HepG2 (cell line): ENCODE results near the gene CHMP6. TPM values are rescaled to one million over a fixed set of nuclear protein-coding genes. Genes with fewer than 3 reads are reported as not detected.
A peak's percentile ranks its signal among the peaks of the same experiment; 100 is the strongest.

Source experiments
- ATAC-seq: fragments of 200-7000 bp; cut with Tn5 transposase; 3 replicates; pipeline ENCODE4 v1.9.1; 2020; ENCODE audit warnings: mild to moderate bottlenecking, moderate library complexity
- BruUV-seq: library from RNA; stranded (reverse); fragments of 400-500 nt; replicated peaks from 2 replicates; lab custom pipeline; 2021; lab: Mats Ljungman, UMichigan
- CTCF ChIA-PET: fragments of 300-600 bp; formaldehyde crosslinking; extraction: SDS; loops from one replicate; lab custom pipeline; 2021; ENCODE audit warnings: low total read pairs, inconsistent platforms, low intra/inter-chr PET ratio; lab: Yijun Ruan, JAX
- POLR2A ChIA-PET: fragments of 350-600 bp; sonication (Branson Sonifier 250); formaldehyde crosslinking; loops from one replicate; lab custom pipeline; 2020; ENCODE audit warnings: antibody characterized with exemption, inconsistent platforms; lab: Yijun Ruan, JAX
- DNase-seq: peaks from one replicate; pipeline ENCODE4 v3.0.0-alpha.2; 2015; ENCODE audit warnings: low spot score
- FAIRE-seq: peaks from 3 replicates; lab custom pipeline; 2011; peaks lifted over from hg19 to GRCh38; lab: Jason Lieb, UNC
- H2AFZ ChIP-seq: one replicate; pipeline ENCODE4 v1.6.1; 2011; ENCODE audit warnings: low read length, inconsistent platforms
- H3K27ac ChIP-seq: fragments of 300-600 bp; 3 replicates; pipeline ENCODE4 v1.8.0; 2011; ENCODE audit warnings: mixed run types, mild to moderate bottlenecking, mixed read lengths, low read length, inconsistent platforms; ENCODE audit not compliant: insufficient read depth; ENCODE audit errors: extremely low read length
- H3K27me3 ChIP-seq, 2 experiments: fragments of 200-600 bp in 1 of 2; 2 replicates in 1 of 2; 3 replicates in 1 of 2; pipeline versions ENCODE4 v1.6.0 to v1.8.0; 2011; ENCODE audit warnings: low read length in 2 of 2, mild to moderate bottlenecking in 2 of 2, moderate library complexity in 2 of 2, inconsistent platforms in 1 of 2; ENCODE audit not compliant: insufficient read depth in 2 of 2, control insufficient read depth in 1 of 2
- H3K36me3 ChIP-seq, 2 experiments: fragments of 200-600 bp in 1 of 2; replicated peaks in 1 of 2; 2 replicates in 1 of 2; 3 replicates in 1 of 2; pipeline versions ENCODE4 v1.5.1 to v1.8.0; 2011; ENCODE audit warnings: low read length in 2 of 2, inconsistent platforms in 1 of 2; ENCODE audit not compliant: insufficient read depth in 2 of 2, control insufficient read depth in 1 of 2
- H3K4me1 ChIP-seq: 2 replicates; pipeline ENCODE4 v1.5.1; 2012; ENCODE audit warnings: low read length, inconsistent platforms; ENCODE audit not compliant: insufficient read depth
- H3K4me2 ChIP-seq: 2 replicates; pipeline ENCODE4 v1.6.0; 2011; ENCODE audit warnings: low read depth, low read length, inconsistent platforms
- H3K4me3 ChIP-seq, 3 experiments: fragments of 200-600 bp in 1 of 3; sonication (generic), shearing (Covaris generic) in 1 of 3; replicated peaks in 1 of 3; 2 replicates each; pipeline ENCODE4 v1.5.1; 2011 to 2016; ENCODE audit warnings: low read length in 3 of 3, inconsistent platforms in 2 of 3, low read depth in 2 of 3, mild to moderate bottlenecking in 2 of 3, control low read depth in 1 of 3, mixed read lengths in 1 of 3; ENCODE audit not compliant: insufficient read depth in 1 of 3
- H3K79me2 ChIP-seq: one replicate; pipeline ENCODE4 v1.6.1; 2011; ENCODE audit warnings: low read length, inconsistent platforms; ENCODE audit not compliant: insufficient read depth
- H3K9ac ChIP-seq: 2 replicates; pipeline ENCODE4 v1.6.0; 2011; ENCODE audit warnings: mild to moderate bottlenecking, low read depth, low read length, inconsistent platforms; ENCODE audit not compliant: insufficient read depth
- H3K9me3 ChIP-seq: 2 replicates; pipeline ENCODE4 v1.5.1; 2012; ENCODE audit warnings: mild to moderate bottlenecking, low read length
- H4K20me1 ChIP-seq: 2 replicates; pipeline ENCODE4 v1.6.0; 2011; ENCODE audit warnings: inconsistent platforms, mild to moderate bottlenecking, low read length, moderate library complexity; ENCODE audit not compliant: insufficient read depth
- AGO1 ChIP-seq: fragments of 200-400 bp; formaldehyde crosslinking; IDR thresholded peaks from 2 replicates; pipeline ENCODE4 v1.6.1; 2017; ENCODE audit warnings: mild to moderate bottlenecking, low read depth, low read length, moderate library complexity; ENCODE audit not compliant: poor library complexity, severe bottlenecking
- AGO2 ChIP-seq: fragments of 200-400 bp; formaldehyde crosslinking; optimal IDR thresholded peaks from 2 replicates; pipeline ENCODE3; 2017; ENCODE audit warnings: mild to moderate bottlenecking, low read depth, low read length, moderate library complexity
- FLYWCH1 ChIP-seq: sonication (generic); formaldehyde crosslinking; IDR thresholded peaks from 2 replicates; pipeline ENCODE4 v1.8.1; 2023; ENCODE audit warnings: mild to moderate bottlenecking, missing genetic modification reagents
- FOXC1 ChIP-seq: sonication (generic); formaldehyde crosslinking; IDR thresholded peaks from 2 replicates; pipeline ENCODE4 v1.8.0; 2022; ENCODE audit warnings: mild to moderate bottlenecking, missing genetic modification reagents, borderline replicate concordance
- HOXD1 ChIP-seq: sonication (generic); formaldehyde crosslinking; IDR thresholded peaks from 2 replicates; pipeline ENCODE4 v1.5.0; 2020; ENCODE audit warnings: missing genetic modification reagents
- LCORL ChIP-seq, 2 experiments: fragments of 450-650 bp in 1 of 2; sonication (generic) in 1 of 2; formaldehyde crosslinking in 1 of 2; IDR thresholded peaks; 2 replicates each; pipeline versions ENCODE4 v1.5.0 to v1.6.1; 2017 to 2020; ENCODE audit warnings: antibody characterized with exemption in 1 of 2, missing genetic modification reagents in 1 of 2
- MED8 ChIP-seq: sonication (generic); formaldehyde crosslinking; IDR thresholded peaks from 2 replicates; pipeline ENCODE4 v1.8.1; 2023; ENCODE audit warnings: mild to moderate bottlenecking, missing genetic modification reagents; ENCODE audit not compliant: insufficient replicate concordance
- NPAS2 ChIP-seq: sonication (generic); formaldehyde crosslinking; IDR thresholded peaks from 2 replicates; pipeline ENCODE4 v1.8.0; 2022; ENCODE audit warnings: mild to moderate bottlenecking, missing genetic modification reagents, borderline replicate concordance
- PITX1 ChIP-seq: sonication (generic); formaldehyde crosslinking; IDR thresholded peaks from 2 replicates; pipeline ENCODE4 v1.5.1; 2020; ENCODE audit warnings: mild to moderate bottlenecking, missing genetic modification reagents
- POLR2A ChIP-seq, 2 experiments: IDR thresholded peaks; 2 replicates each; pipeline ENCODE4 v1.6.1; 2011; ENCODE audit warnings: low read depth in 2 of 2, low read length in 2 of 2, mild to moderate bottlenecking in 1 of 2, moderate library complexity in 1 of 2; ENCODE audit not compliant: insufficient read depth in 1 of 2
- RBFOX2 ChIP-seq: fragments of 200-400 bp; formaldehyde crosslinking; IDR thresholded peaks from 2 replicates; pipeline ENCODE4 v1.6.1; 2017; ENCODE audit warnings: low read depth, mild to moderate bottlenecking, low read length
- RFXAP ChIP-seq: sonication (generic); formaldehyde crosslinking; IDR thresholded peaks from 2 replicates; pipeline ENCODE4 v1.4.0; 2020; ENCODE audit warnings: missing genetic modification reagents, borderline replicate concordance
- SP2 ChIP-seq: sonication (generic); formaldehyde crosslinking; IDR thresholded peaks from 2 replicates; pipeline ENCODE4 v1.5.1; 2020; ENCODE audit warnings: mild to moderate bottlenecking, missing genetic modification reagents
- TEAD3 ChIP-seq: optimal IDR thresholded peaks from 2 replicates; pipeline ENCODE3; 2016; ENCODE audit warnings: borderline replicate concordance
- ZBTB7A ChIP-seq: sonication (generic); formaldehyde crosslinking; IDR thresholded peaks from 2 replicates; pipeline ENCODE4 v1.8.0; 2022; ENCODE audit warnings: mild to moderate bottlenecking, missing genetic modification reagents
- ZNF264 ChIP-seq: sonication (generic); formaldehyde crosslinking; IDR thresholded peaks from 2 replicates; pipeline ENCODE4 v1.4.0; 2020; ENCODE audit warnings: missing genetic modification reagents
- ZNF333 ChIP-seq: sonication (generic); formaldehyde crosslinking; IDR thresholded peaks from 2 replicates; pipeline ENCODE4 v1.4.0; 2020; ENCODE audit warnings: mild to moderate bottlenecking, missing genetic modification reagents, borderline replicate concordance
- ZNF557 ChIP-seq: sonication (generic); formaldehyde crosslinking; IDR thresholded peaks from 2 replicates; pipeline ENCODE4 v1.4.0; 2020; ENCODE audit warnings: missing genetic modification reagents
- ZNF563 ChIP-seq: sonication (generic); formaldehyde crosslinking; IDR thresholded peaks from 2 replicates; pipeline ENCODE4 v1.8.0; 2022; ENCODE audit warnings: mild to moderate bottlenecking, moderate library complexity, missing genetic modification reagents
- ZNF850 ChIP-seq: sonication (generic); formaldehyde crosslinking; conservative IDR thresholded peaks from 2 replicates; pipeline ENCODE4 v1.9.0; 2021; ENCODE audit warnings: mild to moderate bottlenecking, missing genetic modification reagents
- WGBS: methylation state at CpG from one replicate; pipeline ENCODE4 v1.1.6; 2017; ENCODE audit warnings: low lambda C conversion rate; 5-methylcytosine and 5-hydroxymethylcytosine counted together
- in situ Hi-C: cut with HindIII; loops from 2 replicates; pipeline ENCODE4 v1.10.0; 2017; ENCODE audit warnings: low pct_unique_long_range_greater_than_20kb; ENCODE audit not compliant: extremely low pct_ligation_motif_present
- intact Hi-C: fragments of 100-400 bp; cut with micrococcal nuclease; formaldehyde crosslinking; loops from one replicate; pipeline ENCODE4 v1.10.0; 2022; ENCODE audit not compliant: unreplicated experiment
- polyA plus RNA-seq, 8 experiments: library from polyadenylated mRNA; depleted of rRNA in 3 of 8; stranded (reverse) in 7 of 8; unstranded in 1 of 8; fragments of >200 nt; fragmentation: Illumina TruSeq in 4 of 8; extraction: Trizol in 4 of 8; gene quantifications; 2 replicates each; pipeline versions ENCODE4 v1.2.1 to v1.2.3, GENCODE V29; 2011 to 2016; ENCODE audit warnings: low read depth in 4 of 8, missing spikeins in 1 of 8, mixed read lengths in 1 of 8; ENCODE audit not compliant: insufficient read depth in 1 of 8
- total RNA-seq, 5 experiments: library from RNA; depleted of rRNA; stranded (reverse); fragments of >200 nt; fragmentation: Illumina TruSeq; extraction: Trizol; gene quantifications; 2 replicates each; pipeline ENCODE4 v1.2.3, GENCODE V29; 2016; ENCODE audit warnings: low read depth in 1 of 5
- TF ChIP-seq, protein P1 (sequence below): sonication (generic); formaldehyde crosslinking; IDR thresholded peaks from 2 replicates; pipeline ENCODE4 v1.4.0; 2020; ENCODE audit warnings: missing genetic modification reagents
- TF ChIP-seq, protein P2 (sequence below): sonication (generic); formaldehyde crosslinking; IDR thresholded peaks from 2 replicates; pipeline ENCODE4 v1.4.0; 2020; ENCODE audit warnings: missing genetic modification reagents

CHMP6 gene
- total and polyA plus RNA-seq, 2 of the 13 experiments (the other 11 are each of a cell fraction or from before 2014, with no cell fraction given) = 11.1 to 24.2 TPM

GRCh38 chr17:80999536-81000333 lies 8.1 kb downstream of the CHMP6 start:
- Histone ChIP-seq H3K4me3 (no peak overlapping the region), H3K27me3 (peaks cover 5 to 24% of the 10 kb centered on the region in 2 experiments; a peak in 4 of 5 replicates), H4K20me1 (0 out of 2 replicates have a peak, but pooled peaks cover 4% of the 10 kb centered on the region), H3K4me2 (no peak overlapping the region), H2AFZ (no peak overlapping the region), H3K27ac (no peak overlapping the region), H3K9ac (no peak overlapping the region), H3K4me1 (peaks cover 37% of the 10 kb centered on the region), H3K36me3 (peaks cover 30 to 47% of the 10 kb centered on the region in 2 experiments), H3K9me3 (no peaks in the 10 kb centered on the region), H3K79me2 (no peaks in the 10 kb centered on the region)
- 97% methylated on average over 17 of the region's 40 CpGs for WGBS
- in situ Hi-C loops (no loop called here), intact Hi-C loops (no loop called here)
- DNase-seq (no peak), FAIRE-seq (no peak), ATAC-seq (no peak)
- CTCF ChIA-PET = no interaction called here
- POLR2A ChIA-PET = interaction anchor here (1.2 to 2.0 kb wide), 2 partner anchors 9 to 13 kb away, joined by 5 to 10 read pairs; partner anchors contain the start of gene CHMP6
- no TSS peak for BruUV-seq
- TF ChIP-seq RBFOX2 = peak; percentile 56; the same call in 1 of the 2 replicates
- no peak for TF ChIP-seq AGO1
- no peak for TF ChIP-seq ZNF264 (CRISPR knock-in tag)
- no peak for TF ChIP-seq FLYWCH1 (CRISPR knock-in tag)
- no peak for TF ChIP-seq HOXD1 (CRISPR knock-in tag)
- no peak for TF ChIP-seq LCORL (IDR thresholded peaks at IDR 0.05)
- no peak for TF ChIP-seq LCORL (CRISPR knock-in tag; IDR thresholded peaks at IDR 0.05)
- 0 out of 4 replicates have a peak, but pooled peaks of 1 of the 2 experiments have one; percentile 11 for TF ChIP-seq POLR2A (IDR thresholded peaks at IDR 0.05; ENCODE audit: insufficient read depth in 1 of 2, low read depth in 2 of 2, low read length in 2 of 2)
- TF ChIP-seq NPAS2 (CRISPR knock-in tag) = no peak
- TF ChIP-seq RFXAP (CRISPR knock-in tag) = no peak
- TF ChIP-seq ZNF333 = 0 out of 2 replicates have a peak, but pooled peaks have one; percentile 19
- peak; percentile 16 for TF ChIP-seq AGO2
- no peak for TF ChIP-seq SP2
- no peak for TF ChIP-seq TEAD3 (CRISPR knock-in tag)
- no peak for TF ChIP-seq ZNF563
- TF ChIP-seq ZNF850 = no peak
- no peak for TF ChIP-seq MED8 (CRISPR knock-in tag)
- TF ChIP-seq PITX1 (CRISPR knock-in tag) = 0 out of 2 replicates have a peak, but pooled peaks have one; percentile 14
- TF ChIP-seq ZNF557 (CRISPR knock-in tag) = no peak
- TF ChIP-seq, protein P1, sequence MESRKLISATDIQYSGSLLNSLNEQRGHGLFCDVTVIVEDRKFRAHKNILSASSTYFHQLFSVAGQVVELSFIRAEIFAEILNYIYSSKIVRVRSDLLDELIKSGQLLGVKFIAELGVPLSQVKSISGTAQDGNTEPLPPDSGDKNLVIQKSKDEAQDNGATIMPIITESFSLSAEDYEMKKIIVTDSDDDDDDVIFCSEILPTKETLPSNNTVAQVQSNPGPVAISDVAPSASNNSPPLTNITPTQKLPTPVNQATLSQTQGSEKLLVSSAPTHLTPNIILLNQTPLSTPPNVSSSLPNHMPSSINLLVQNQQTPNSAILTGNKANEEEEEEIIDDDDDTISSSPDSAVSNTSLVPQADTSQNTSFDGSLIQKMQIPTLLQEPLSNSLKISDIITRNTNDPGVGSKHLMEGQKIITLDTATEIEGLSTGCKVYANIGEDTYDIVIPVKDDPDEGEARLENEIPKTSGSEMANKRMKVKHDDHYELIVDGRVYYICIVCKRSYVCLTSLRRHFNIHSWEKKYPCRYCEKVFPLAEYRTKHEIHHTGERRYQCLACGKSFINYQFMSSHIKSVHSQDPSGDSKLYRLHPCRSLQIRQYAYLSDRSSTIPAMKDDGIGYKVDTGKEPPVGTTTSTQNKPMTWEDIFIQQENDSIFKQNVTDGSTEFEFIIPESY = no peak; the same call in 1 of the 2 replicates
- TF ChIP-seq, protein P2, sequence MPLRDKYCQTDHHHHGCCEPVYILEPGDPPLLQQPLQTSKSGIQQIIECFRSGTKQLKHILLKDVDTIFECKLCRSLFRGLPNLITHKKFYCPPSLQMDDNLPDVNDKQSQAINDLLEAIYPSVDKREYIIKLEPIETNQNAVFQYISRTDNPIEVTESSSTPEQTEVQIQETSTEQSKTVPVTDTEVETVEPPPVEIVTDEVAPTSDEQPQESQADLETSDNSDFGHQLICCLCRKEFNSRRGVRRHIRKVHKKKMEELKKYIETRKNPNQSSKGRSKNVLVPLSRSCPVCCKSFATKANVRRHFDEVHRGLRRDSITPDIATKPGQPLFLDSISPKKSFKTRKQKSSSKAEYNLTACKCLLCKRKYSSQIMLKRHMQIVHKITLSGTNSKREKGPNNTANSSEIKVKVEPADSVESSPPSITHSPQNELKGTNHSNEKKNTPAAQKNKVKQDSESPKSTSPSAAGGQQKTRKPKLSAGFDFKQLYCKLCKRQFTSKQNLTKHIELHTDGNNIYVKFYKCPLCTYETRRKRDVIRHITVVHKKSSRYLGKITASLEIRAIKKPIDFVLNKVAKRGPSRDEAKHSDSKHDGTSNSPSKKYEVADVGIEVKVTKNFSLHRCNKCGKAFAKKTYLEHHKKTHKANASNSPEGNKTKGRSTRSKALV = no peak
- no peak for TF ChIP-seq ZBTB7A
- no peak for TF ChIP-seq FOXC1 (CRISPR knock-in tag)
